SIG-M5 (cell line): Measurements from ENCODE around the gene HK1.
"Not testable (repeated sequence)": the region's sequence is repeated elsewhere in the genome, so short reads cannot be mapped to it uniquely, and the experiment has no call there.

Experiments used
- DNase-seq: peaks from one replicate; lab custom pipeline; 2025; lab: John Stamatoyannopoulos, UW

HK1 gene

DNA sequence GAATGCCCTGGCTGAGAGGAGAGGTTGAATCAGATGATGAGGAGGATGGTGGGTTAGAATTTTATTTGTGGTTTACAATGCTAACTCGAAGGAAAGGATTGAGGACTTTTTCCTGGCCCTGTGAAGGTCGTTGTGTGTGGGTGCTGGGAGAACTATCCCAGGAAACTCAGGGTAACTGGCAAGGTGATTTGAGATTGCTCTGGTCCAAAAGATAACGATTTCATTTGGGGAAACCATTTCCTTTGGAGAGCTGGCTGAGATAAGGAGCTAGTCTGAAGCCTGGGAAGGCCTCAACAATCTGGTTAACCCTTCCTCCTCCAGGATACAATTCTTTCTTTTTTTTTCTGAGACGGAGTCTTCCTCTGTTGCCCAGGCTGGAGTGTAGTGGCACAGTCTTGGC lies 33.0 kb downstream of the HK1 start:
- DNase-seq, result no peak

DNA sequence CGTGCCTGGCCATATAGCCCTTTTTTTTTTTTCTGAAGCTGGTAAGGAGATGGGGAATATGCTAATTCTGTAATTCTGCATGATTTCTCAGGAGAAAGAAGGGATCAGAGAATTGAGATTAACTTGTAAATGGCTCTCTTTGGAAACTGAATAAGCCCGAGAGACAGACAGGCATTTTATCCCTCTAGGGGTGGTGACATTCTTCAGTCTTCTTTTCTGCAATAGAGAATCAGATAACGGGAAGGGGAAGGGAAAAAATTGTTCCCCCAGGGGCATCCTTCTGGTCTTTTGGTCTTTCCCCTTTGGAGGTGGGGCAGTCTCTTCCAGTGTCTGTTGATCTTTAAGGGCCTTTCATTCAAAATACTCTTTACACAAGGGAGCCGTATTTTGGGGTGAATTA lies 34.2 kb downstream of the HK1 start:
- DNase-seq, result no peak

DNA sequence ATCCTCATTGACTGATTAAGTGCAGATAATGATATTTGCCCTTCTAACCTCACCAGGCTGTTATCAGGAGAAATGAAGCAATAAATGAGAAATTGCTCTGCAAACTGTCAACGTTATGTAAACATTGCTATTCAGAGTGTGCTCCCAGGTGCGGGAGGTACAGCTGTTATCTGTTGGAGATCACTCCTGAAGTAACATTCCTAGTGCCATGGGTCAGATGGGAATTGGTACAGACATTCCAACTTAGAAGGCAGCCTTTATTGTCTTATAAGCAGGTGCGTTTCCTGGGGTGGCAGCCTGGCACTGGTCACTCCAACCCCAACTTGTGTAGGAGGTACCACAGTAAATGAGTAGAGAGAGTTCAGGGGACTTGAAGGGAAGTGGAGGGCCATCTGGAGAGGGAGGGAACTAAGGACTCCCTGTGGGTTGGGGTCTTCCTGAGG lies 36.8 kb downstream of the HK1 start:
- no peak for DNase-seq

DNA sequence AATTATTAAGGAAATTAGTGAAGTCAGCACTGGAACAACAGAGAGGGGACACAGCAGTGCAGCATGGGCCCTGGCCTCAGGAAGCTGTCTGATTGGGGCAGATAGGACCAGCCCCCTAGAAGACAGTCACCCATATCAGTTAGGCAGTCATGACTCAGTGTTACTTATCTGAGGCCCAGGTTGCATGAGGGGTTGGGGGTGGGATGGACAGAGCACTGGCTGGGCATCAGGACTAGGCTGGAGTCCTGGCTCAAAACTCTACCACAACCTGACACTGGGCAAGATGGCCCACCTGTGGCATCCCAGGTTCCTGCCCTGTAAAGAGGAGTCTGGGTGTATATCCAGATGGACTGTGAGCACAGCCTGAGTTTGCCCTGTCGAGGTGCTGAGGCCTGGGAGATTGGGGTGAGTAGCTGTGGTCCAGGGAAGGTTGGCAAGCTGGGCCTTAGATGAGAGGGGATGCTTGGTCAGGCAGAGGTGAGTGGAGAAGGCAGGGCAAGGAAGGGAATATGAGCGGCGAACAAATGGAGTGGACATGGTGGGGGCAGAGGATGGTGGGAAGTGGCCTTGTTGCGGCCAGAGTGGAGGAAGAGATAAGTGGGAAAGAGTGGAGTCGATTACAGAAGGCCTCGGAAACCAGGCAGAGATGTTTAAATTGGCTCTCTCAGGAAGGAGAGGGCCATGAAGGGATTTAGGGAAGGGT lies 37.5 kb downstream of the HK1 start:
- DNase-seq, result no peak

DNA sequence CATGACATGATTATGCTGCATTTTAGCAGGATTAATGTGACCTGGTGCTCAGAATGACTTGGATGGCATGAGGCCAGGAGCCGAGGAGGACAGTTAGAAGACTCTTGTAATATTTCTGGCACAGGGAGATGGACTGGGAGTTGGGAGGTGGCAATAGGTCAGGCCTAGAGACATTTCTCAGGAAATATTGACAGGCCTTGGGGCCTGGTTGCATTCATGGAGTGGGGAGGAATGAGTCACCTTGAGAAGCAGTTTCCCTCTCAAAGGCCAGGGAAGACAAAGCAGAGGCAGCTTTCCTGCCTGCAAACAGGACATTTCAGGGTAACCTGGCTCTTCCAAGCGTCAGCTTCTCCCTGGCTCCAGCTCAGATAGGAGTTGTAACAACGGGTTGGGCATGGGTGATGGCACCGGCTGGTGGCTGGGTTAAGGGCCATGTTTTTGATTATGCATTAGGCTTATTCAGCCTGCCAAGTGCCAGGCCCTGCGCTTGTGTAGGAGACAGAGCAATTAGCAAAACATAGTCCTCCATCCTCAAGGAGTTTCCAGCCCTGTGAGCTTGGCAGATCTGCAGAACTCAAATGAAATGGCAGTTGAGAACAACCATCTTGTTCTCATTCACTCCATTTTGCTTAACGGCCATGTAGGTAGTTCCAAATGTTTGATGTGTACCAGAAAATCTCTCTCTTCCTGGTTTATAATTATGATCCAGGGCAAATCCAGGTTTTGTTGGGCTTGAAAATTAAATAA lies 38.2 kb downstream of the HK1 start:
- no peak for DNase-seq

DNA sequence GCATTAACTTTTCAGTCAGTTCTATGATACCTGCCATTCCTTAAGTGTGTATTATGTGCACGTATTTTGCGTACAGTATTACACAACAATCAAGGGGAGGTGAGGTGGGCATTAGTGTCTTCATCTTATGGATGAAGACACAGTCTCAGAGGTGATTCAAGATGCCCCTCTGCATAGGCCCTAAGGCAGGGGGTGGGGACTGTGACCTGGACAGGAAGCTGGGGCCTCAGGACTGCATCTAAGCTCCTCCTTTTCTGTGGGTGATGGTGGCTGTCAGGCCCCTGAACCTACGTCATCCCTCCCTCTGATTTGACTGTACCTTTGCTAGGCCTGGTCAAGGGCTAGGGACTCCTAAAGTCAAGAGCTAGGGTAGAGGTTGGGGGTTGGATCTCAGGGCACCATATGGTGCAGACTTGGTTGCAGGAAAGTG lies 38.9 kb downstream of the HK1 start:
- DNase-seq, result no peak

DNA sequence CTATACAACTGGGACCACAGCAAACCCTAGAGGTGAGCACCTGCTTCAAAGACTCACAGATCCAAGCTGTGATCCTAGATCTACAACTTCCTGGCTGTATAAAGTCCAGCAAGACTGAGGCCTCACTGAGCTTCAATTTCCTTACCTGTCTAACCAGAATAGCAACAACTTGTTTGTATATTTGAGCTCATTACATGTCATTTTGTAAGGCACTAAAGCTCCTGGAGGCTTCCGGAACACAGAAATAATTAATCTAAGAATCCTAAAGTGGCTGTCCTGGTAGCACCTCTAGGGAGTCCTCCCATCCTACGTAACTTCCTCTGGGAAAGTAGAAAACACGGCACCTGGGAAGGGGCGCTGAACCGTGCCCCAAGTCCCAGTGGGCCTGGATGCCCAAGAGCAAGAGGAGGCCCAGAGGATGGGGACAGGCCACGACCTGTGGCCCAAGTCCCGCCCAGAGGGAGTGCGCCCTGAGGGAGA lies 39.4 kb downstream of the HK1 start:
- no peak for DNase-seq

DNA sequence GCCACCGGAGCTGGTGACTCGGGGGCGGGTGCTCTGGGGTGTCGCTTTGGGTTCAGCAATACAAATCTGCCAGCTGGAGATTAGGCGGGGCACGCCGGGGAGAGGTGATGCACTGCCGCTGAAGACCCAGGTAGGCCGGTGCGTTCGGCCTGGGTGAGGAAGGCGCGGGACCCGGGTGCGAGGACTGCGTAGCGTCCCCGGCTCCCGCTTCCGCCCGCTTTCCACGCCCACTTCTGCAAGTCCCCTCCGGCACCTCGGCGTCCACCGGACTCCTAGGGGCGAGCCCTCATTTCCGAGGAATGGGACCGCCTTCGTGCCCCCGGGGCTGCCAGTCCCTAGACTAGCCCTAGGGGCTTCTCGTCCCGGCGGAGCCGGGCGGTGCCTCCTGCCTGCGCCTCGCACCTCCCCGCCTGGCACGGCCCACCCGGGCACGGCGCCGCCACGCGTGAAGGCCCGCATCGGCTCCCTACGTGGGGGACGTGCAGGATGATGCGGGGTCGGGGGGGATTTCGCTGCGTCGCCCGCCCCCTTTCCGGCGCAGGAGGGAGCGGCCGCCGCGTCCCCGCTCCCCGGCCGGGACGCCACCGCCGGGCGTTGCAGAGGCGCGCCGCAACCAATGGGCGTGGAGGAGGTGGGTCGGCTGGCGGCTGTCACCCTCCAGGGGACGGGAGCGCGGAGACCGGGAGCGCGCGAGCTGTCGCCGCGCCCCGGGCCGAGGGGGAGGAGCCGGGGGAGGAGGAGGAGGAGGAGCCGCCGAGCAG lies 40.0 kb downstream of the HK1 start:
- DNase-seq, result no peak

DNA sequence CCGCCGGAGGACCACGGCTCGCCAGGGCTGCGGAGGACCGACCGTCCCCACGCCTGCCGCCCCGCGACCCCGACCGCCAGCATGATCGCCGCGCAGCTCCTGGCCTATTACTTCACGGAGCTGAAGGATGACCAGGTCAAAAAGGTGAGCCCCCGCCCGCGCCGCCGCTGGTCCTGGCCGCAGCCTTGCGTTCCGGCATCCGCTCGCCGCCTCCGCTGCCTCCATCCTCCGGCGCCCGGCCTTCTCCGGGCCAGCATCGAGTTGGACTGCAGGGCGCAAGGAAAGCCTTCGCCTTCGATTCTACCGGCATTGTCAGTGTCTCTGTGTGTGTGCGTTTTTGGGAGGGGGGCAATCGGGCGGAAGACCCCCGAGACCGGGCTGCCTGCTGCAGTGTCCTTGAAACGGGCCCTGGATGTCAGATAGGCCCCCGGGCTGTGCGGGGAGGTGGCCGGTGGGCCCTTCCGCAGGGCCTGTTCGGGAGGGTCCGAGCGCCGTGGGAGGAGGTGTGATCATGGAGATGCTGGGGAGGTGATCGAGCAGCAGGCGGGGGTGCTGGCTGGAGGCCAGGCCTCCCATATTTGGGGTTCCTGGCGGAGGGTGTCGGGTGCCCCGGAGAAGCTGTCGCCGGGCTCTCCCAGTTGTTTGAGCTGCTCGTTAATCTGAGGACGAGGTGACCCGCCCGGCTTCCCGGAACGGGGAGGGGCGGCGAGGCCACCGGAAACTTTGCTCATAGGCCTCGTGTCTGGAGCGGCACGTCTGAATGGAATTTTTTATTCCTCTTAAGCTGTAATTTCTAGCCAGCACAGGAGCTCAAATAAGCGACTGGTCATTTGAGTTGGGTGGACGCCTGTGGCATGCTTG lies 40.8 kb downstream of the HK1 start:
- no peak for DNase-seq

DNA sequence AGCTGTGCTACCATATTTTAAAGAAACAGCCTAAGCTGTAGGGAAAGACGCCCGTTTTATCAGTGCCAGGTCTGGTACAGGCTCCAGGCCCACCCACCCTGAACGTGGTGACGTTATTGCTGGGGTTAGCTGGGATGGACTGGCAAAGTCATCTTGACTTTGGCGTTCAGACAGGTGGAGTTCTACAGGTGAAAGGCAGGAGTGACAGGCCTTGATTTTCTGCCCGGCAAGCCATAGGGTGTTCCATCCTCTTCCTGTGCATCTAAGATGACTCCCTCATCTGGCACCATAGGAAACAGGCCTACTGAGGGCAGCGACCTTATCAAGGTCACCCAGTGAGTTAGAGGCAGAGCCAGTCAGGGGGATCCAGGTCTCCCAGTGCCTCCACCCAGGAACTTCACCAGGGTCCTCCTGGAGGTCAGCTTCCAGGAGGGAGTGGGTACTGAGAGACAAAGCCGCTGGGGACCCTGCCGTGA lies 41.6 kb downstream of the HK1 start:
- no peak for DNase-seq

DNA sequence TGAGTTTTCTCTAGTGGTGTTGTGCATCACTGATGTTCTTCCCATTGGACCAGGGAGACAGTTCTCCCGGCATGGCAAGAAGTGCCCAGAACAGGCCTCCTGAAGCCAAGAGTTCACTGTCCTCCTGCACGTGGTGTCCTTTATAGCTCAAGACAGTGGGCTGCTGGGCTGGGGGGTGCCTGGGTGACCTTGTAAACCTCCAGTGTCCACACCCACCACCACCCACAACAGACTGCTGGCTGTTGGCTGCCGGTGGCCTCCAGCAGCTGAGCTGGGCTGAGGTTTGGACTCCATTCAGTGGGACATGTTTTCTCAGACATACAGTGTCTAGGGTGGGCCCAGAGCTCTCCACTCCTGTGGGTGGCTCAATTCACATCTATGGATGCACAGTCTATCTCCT lies 42.2 kb downstream of the HK1 start:
- no peak for DNase-seq

DNA sequence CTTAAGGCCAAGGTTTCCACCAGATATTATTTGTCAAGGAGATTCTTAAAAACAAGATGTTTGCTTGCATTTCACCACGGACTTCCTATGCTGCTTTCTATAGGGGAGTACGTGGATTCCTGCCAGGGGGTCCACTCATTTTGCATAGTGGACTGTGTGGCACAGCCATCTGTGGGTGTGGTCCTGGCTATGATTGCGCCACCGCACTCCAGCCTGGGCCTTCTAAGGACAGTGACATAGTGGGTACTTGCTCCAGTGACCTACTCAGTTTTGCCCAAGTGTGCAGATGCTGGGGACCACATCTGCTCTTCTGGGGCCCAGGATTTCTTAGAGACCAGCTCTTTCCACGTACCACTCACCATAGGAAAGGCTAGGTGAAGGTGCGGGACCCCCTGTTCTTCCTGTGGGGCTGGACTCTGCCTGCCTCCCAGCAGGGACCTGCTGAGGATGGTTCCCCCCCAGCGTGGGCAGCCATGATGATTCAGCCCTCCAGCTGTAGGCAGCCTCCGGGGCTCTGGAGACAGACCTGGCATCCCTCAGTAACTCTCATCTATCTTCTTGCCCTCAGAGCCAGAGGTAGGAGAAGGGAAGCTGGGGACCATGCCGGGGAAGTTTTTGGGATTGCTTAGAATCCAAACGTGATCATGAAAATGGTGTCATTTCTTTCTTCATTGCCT lies 42.9 kb downstream of the HK1 start:
- DNase-seq, result no peak

DNA sequence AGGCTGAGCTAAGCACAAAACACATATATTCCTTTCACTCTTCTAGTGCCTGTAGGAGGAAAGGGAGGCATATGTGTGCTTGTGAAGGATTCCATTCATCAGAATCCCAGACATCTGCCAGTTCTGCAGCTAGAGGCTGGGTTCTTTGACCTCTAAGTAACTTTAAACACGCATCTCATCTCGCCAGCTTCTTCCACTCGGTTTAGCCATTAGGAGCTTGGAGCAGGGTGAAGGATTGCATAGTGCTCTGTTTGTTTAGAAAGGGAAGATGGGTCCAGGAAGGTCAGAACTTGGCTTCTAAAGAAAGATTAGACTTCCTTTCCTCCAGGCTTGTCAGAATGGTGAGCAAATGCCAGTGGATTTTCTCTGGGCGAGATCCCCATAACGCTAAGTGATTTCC lies 43.6 kb downstream of the HK1 start:
- DNase-seq, result no peak

DNA sequence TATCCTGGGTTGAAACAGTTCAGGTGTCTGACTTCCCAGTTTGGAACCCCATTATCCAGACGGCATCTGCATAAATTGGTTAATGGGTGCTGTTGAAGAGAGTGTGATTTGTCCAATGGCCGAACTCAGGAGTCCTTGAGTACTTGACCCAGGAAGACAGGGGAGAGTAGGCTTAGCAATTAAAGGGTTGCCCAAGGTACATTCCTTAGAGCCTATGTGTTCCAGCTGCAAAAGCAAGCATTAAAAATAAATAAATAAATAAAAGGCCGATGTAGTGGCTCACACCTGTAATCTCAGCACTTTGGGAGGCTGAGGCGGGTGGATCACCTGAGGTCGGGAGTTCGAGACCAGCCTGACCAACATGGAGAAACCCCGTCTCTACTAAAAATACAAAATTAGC lies 44.0 kb downstream of the HK1 start:
- not testable (repeated sequence) for DNase-seq

DNA sequence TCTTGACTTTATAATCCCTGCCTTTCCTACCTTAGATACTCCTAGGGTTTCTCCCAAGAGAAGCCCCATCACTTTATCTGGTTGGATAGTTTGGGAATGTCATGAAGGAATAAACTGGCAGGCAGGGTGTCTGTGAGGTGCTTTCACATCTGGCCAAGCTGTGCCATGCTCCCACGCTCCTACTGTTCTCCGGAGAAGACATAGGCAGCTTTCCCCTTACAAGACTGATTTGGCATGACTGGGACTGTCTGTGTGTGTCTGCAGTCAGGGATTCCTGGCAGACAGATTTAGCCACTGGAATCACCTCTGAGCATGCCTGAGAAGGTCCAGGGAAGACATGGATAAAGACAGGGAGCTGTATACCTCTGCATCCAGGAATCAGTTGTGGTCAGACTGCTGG lies 45.3 kb downstream of the HK1 start:
- no peak for DNase-seq

DNA sequence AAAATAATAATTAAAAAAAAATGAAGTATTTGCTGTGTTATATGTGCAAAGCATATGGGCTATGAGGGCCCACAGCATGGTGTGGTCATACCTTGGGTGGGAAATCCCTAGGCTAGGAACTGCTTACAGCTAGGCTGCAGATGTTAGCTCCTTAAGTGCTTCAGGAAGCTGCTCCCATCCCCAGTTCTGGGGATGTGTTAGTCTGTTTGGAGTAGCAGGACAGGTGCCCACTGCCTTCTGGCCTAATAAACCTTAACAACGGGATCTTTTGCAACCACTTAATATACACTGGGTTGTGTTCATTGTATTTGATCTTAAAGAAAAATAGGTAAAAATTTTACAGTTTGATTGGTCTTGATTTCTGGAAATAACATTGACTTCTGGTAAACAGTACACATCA lies 46.3 kb downstream of the HK1 start:
- DNase-seq, result no peak

DNA sequence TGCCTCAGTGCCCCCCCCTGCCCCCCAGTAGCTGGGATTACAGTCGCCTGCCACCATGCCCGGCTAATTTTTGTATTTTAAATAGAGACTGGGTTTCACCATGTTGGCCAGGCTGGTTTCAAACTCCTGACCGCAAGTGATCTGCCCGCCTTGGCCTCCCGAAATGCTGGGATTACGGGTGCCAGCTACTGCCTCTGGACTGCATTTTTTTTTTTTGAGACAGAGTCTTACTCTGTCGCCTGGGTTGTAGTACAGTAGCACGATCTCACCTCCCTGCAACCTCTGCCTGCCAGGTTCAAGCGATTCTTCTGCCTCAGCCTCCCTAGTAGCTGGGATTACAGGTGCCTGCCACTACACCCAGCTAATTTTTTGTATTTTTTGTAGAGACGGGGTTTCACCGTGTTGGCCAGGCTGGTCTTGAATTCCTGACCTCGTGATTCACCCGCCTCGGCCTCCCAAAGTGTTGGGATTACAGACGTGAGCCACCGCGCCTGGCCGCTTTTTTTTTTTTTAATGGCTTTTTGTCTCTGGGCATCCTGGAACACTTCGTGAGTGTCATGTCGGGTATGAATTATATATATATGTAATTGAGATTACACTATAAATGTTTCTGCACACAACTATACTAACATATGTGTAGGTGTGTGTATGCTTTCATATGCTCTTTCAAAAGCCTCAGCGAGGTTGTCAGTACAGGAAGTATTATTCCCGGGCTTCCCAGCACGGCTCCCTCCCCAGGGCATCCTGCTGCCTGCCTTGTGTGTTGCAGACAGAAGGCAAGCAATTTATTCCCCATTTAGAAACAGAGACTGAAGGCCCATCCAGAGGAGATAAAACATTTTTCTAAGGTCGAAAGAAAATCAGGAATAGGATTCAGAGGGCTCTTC lies 47.6 kb downstream of the HK1 start:
- not testable (repeated sequence) for DNase-seq

DNA sequence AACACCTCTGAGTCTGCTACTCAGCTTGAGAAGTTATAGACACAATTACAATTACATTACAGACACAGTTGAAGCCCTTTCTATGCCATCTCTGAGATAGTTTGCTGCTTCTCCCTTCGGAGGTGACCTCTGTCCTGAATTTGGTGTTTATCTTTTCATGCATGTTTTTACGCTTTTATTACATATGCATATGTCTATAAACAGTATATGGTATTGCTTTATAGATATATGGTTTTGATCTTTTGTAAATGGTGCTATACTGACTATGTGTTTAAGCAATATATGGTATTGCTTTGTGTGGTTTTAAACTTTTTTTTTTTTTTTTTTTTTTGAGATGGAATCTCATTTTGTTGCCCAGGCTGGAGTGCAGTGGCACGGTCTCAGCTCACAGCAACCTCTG lies 48.4 kb downstream of the HK1 start:
- DNase-seq, result no peak

DNA sequence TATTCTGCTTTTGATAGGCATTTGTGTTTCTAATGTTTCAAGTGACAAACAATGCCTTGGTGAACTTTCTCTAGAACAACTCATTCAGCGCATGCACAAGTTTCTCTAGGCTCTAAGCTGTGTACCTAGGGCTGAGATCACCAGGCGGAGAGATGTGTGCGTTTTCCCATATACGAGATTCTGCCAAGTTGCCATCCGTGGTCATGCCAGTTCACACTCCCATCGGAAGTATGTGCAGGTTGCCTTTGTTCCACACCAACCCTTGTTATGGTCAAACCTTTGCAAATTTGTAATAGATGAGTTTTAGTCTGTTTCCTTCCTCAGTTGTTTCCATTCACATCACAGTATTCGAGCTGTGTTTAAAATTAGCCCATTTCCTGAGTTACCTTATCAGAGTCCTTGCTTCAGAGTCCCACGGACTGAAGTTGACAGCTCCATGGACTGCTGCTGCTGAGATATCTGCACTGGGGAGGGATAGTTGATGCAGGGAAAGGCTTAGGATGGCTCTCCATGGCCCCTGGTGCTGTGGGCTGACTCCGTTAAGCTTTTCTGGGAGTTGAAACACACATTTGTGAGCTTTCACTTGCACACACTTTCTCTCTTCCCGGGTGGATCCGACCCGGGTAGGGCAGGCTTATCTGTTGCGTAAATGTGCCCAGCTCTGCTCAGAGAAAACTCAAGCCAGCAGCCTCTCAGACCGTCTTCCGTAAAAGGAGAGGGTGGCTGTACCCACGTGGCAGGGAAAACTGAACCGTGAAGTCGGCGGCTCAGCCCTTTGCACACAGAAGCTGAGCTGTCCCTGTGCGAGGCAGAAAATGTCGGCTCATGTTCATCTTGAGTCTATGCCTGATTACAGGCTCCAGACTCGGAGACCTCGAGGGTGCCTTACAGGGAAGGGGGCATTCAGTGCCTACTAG lies 49.4 kb downstream of the HK1 start:
- DNase-seq, result no peak
